Measurements from ENCODE around the gene GGCT.

- TF ChIP-seq POLR2AphosphoS5 (IDR thresholded peaks at IDR 0.05; ENCODE audit: low read depth, low read length) (no peak), TAF1 (IDR thresholded peaks at IDR 0.05; ENCODE audit: low read depth, low read length) (no peak), POLR2A (IDR thresholded peaks at IDR 0.05; ENCODE audit: low read depth, low read length) (no peak)
Measured at GRCh38 chr7:30491417-30491816, 13.2 kb downstream of the GGCT start.
